Right lobe of liver (tissue), 6 donors: Measurements from ENCODE around the gene DLD. TPM values are rescaled to one million over a fixed set of nuclear protein-coding genes. Genes with fewer than 3 reads are reported as not detected.

Experiments used
- ATAC-seq, 4 donors: fragments of 200-7000 bp; cut with Tn5 transposase; one replicate each; pipeline ENCODE4 v1.9.1; 2020; ENCODE audit warnings: mild to moderate bottlenecking in 4 of 4, moderate library complexity in 4 of 4
- DNase-seq, 3 donors: peaks; one replicate each; pipeline ENCODE4 v3.0.0-alpha.2; 2020
- H3K27ac ChIP-seq, 3 donors: fragments of 200-600 bp; one replicate each; pipeline ENCODE4 v1.8.0; 2022
- H3K27me3 ChIP-seq, 2 donors: fragments of 200-600 bp; one replicate each; pipeline ENCODE4 v1.8.0; 2022
- H3K36me3 ChIP-seq, 4 donors: fragments of 200-600 bp; sonication (generic) in 1 of 4; one replicate each; pipeline versions ENCODE4 v1.5.1 to v1.8.0; 2017 to 2022; ENCODE audit warnings: control low read depth in 1 of 4
- H3K4me1 ChIP-seq, 4 donors: fragments of 200-600 bp; sonication (generic) in 1 of 4; one replicate each; pipeline versions ENCODE4 v1.5.1 to v1.8.0; 2017 to 2022; ENCODE audit warnings: control low read depth in 1 of 4
- H3K4me3 ChIP-seq, 3 donors: fragments of 200-600 bp; one replicate each; pipeline ENCODE4 v1.8.0; 2022
- H3K9me3 ChIP-seq, 4 donors: fragments of 200-600 bp; sonication (generic) in 1 of 4; one replicate each; pipeline versions ENCODE4 v1.5.1 to v1.8.0; 2017 to 2022; ENCODE audit warnings: control low read depth in 1 of 4
- CTCF ChIP-seq, 4 donors: fragments of 200-600 bp in 3 of 4; fragments of 450-650 bp in 1 of 4; IDR thresholded peaks; one replicate each; pipeline versions ENCODE4 v1.5.1 to v1.8.0; 2016 to 2022; ENCODE audit warnings: antibody characterized with exemption in 4 of 4, mild to moderate bottlenecking in 2 of 4
- POLR2A ChIP-seq: fragments of 450-650 bp; IDR thresholded peaks from one replicate; pipeline ENCODE4 v1.6.1; 2017; ENCODE audit warnings: antibody characterized with exemption, mild to moderate bottlenecking
- WGBS: methylation state at CpG from one replicate; pipeline ENCODE4 v1.1.6; 2018; ENCODE audit warnings: low coverage, low lambda C conversion rate; ENCODE audit not compliant: insufficient coverage; ENCODE audit errors: missing lambda C conversion rate; 5-methylcytosine and 5-hydroxymethylcytosine counted together
- intact Hi-C, 2 donors: fragments of 100-400 bp; cut with DNase I; formaldehyde crosslinking; loops; one replicate each; pipeline versions ENCODE4 v1.11.2 to v1.14.1; 2022
- total RNA-seq, 6 experiments: library from RNA; depleted of rRNA in 2 of 6; stranded (reverse); fragments of >200 nt in 2 of 6; fragmentation: NEBNext Ultra II Directional in 3 of 6; extraction: Animal tissue kit (Norgen Biotek cat#: 25700) in 3 of 6; gene quantifications; one replicate each; pipeline versions ENCODE4 v1.1.0 to v1.2.4, GENCODE V29; 2016 to 2023
- donor health status: DM: no; HTN: yes; CAD: no.
- donor health status: DM: no; HTN: no; CAD: no.
- donor health status: DM: no; HTN: no; CAD: no.
- donor health status: DM: no; HTN: yes; CAD: no.
- donor health status: DM: no; HTN: yes; CAD: no.

DLD gene
- total RNA-seq, 6 experiments from 2014 or later, result 51.5 to 69.4 (median 61.0) TPM

GRCh38 chr7:107948645-107949442, 57.9 kb downstream of the DLD start:
- Histone ChIP-seq H3K27me3 (no peaks in the 10 kb centered on the region), H3K4me3 (no peak overlapping the region), H3K9me3 (no peaks in the 10 kb centered on the region), H3K36me3 (peaks cover 0 to 12% (median 0%) of the 10 kb centered on the region in 4 donors), H3K27ac (no peak overlapping the region), H3K4me1 (peaks cover 0 to 17% (median 3%) of the 10 kb centered on the region in 4 donors)
- DNase-seq (no peak), ATAC-seq (peak; percentile 80 to 93 (median 86))
- 26% methylated on average over 7 of the region's 7 CpGs for WGBS
- TF ChIP-seq POLR2A (no peak), CTCF (IDR thresholded peaks at IDR 0.05) (no peak)
- intact Hi-C loops, result no loop called here

GRCh38 chr7:107949443-107949935, 58.5 kb downstream of the DLD start:
- Histone ChIP-seq H3K4me1 (peaks cover 0 to 17% (median 3%) of the 10 kb centered on the region in 4 donors), H3K4me3 (no peak overlapping the region), H3K36me3 (peaks cover 0 to 12% (median 0%) of the 10 kb centered on the region in 4 donors), H3K9me3 (no peaks in the 10 kb centered on the region), H3K27ac (no peak overlapping the region), H3K27me3 (no peaks in the 10 kb centered on the region)
- no peak for TF ChIP-seq CTCF (IDR thresholded peaks at IDR 0.05)
- no peak for TF ChIP-seq POLR2A
- DNase-seq (no peak), ATAC-seq (peak in 3 of 4 donors; percentile 7 to 41 (median 26))
- intact Hi-C loops, result no loop called here
- 64% methylated on average over 1 of the region's 1 CpG for WGBS

GRCh38 chr7:107951172-107951787, 60.3 kb downstream of the DLD start:
- TF ChIP-seq POLR2A, result no peak
- no peak for TF ChIP-seq CTCF (IDR thresholded peaks at IDR 0.05)
- H3K36me3 ChIP-seq, result peaks cover 0 to 12% (median 0%) of the 10 kb centered on the region in 4 donors
- no peaks in the 10 kb centered on the region for H3K9me3 ChIP-seq
- H3K27ac ChIP-seq, result no peak overlapping the region
- no peak overlapping the region for H3K4me3 ChIP-seq
- ATAC-seq, result no peak
- H3K27me3 ChIP-seq, result no peaks in the 10 kb centered on the region
- peaks cover 0 to 17% (median 3%) of the 10 kb centered on the region in 4 donors for H3K4me1 ChIP-seq
- peak in 1 of 3 donors; percentile 57 for DNase-seq
- WGBS, result 47% methylated on average over 13 of the region's 14 CpGs
- intact Hi-C loops, result loop anchor here in 1 of 2 donors (10.0 kb wide), 1 partner anchor 54 kb away; the partner anchor contains the start of gene LAMB1

GRCh38 chr7:107951896-107952295, 60.9 kb downstream of the DLD start:
- Histone ChIP-seq H3K36me3 (peaks cover 0 to 12% (median 0%) of the 10 kb centered on the region in 4 donors), H3K9me3 (no peaks in the 10 kb centered on the region)
- 68% methylated on average over 3 of the region's 9 CpGs for WGBS

More at GRCh38 chr7:107951896-107952295, 60.9 kb downstream of the DLD start:
- intact Hi-C loops, result loop anchor here in 1 of 2 donors (10.0 kb wide), 1 partner anchor 53 kb away; the partner anchor contains the start of gene LAMB1
- peaks cover 0 to 17% (median 3%) of the 10 kb centered on the region in 4 donors for H3K4me1 ChIP-seq
- no peak for TF ChIP-seq POLR2A
- no peak for TF ChIP-seq CTCF (IDR thresholded peaks at IDR 0.05)
- no peak overlapping the region for H3K4me3 ChIP-seq
- H3K27ac ChIP-seq, result no peak overlapping the region
- no peak for ATAC-seq
- H3K27me3 ChIP-seq, result no peaks in the 10 kb centered on the region
- DNase-seq, result peak in 1 of 3 donors; percentile 60
